Posterior cingulate gyrus (tissue), 11 donors: Measurements from ENCODE around the gene ZBED1.
"Not testable (repeated sequence)": the region's sequence is repeated elsewhere in the genome, so short reads cannot be mapped to it uniquely, and the experiment has no call there.

Source experiments
- DNase-seq, 10 donors: peaks; one replicate each; pipeline versions ENCODE4 v3.0.0 to v3.0.0-alpha.2; 2020 to 2021; ENCODE audit warnings: mixed read lengths in 3 of 10
- intact Hi-C: fragments of 100-400 bp; cut with DNase I; formaldehyde crosslinking; loops from one replicate; pipeline ENCODE4 v1.15.1; 2023

The ZBED1 gene

GRCh38 chrX:2500091-2500802, 529 bp downstream of the ZBED1 start:
- peak in 1 of 10 donors; percentile 48 for DNase-seq
- intact Hi-C loops: no loop called here

DNA sequence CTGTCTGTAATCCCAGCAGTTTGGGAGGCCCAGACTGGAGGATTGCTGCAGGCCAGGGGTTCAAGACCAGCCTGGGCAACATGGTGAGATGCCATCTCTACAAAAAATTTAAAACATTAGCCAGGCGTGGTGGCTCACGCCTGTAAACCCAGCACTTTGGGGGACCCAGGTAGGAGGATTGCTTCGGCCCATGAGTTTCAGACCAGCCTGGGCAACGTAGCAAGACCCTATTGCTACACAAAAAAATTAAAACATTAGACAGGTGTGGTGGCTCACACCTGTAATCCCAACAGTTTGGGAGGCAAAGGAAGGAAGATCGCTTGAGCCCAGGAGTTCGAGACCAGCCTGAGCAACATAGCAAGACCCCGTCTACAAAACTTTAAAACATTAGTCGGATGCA, 1.3 kb downstream of the ZBED1 start:
- intact Hi-C loops: loop anchor here (5.0 to 10.0 kb wide), 2 partner anchors 172 to 905 kb away; partner anchors contain the start of gene AKAP17A
- DNase-seq: peak in 1 of 10 donors; percentile 40

- intact Hi-C loops: loop anchor here (5.0 to 10.0 kb wide), 2 partner anchors 172 to 904 kb away; partner anchors contain the start of gene AKAP17A
- DNase-seq: peak in 1 of 10 donors; percentile 62
These were observed 1.9 kb downstream of the ZBED1 start for GRCh38 chrX:2498781-2499302.

DNA sequence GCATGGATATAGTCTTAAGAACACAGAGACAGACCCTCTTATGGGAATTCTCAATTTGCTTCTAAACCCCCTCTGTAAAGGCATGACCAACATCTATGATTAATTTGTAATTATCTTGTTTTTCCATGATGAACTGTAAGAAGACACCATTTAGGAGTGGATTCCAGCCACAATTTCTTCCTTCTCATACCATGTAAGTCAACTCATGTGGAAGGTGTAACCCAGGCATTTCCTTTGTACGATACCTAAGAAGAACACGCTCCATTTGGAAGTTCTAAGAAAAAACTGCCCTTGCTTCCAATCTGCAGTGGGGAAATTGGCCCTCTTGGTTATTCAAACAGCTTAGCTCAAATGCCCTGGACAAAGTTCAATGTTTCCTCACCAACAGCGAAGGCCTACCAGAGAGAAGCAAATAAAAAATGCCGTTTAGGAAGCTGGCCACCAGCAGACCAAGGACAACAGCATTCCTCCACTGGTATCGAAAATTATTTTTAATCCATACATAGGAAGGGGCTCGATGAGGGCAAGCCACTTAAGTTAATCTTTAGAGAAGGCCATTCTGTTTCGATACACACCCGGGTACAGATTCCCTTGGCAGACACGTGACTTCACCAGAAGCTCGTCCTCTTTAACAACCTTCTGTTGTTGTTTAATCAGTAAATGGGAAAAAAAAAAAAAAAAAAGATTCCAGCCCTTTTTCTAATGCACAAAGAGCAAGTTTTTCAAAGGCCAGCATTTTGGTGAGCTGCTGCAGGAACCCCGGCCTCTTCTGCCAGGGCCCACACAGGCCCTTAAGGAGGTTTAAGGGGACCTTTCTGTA, 2.6 kb downstream of the ZBED1 start:
- intact Hi-C loops: loop anchor here (5.0 to 10.0 kb wide), 2 partner anchors 171 to 903 kb away; partner anchors contain the start of gene AKAP17A
- peak in 1 of 10 donors; percentile 45 for DNase-seq

GRCh38 chrX:2495595-2495994, 5.2 kb downstream of the ZBED1 start:
- peak in 1 of 10 donors; percentile 45 for DNase-seq
- intact Hi-C loops: loop anchor here (5.0 to 10.0 kb wide), 2 partner anchors 168 to 901 kb away; partner anchors contain the start of gene AKAP17A

DNA sequence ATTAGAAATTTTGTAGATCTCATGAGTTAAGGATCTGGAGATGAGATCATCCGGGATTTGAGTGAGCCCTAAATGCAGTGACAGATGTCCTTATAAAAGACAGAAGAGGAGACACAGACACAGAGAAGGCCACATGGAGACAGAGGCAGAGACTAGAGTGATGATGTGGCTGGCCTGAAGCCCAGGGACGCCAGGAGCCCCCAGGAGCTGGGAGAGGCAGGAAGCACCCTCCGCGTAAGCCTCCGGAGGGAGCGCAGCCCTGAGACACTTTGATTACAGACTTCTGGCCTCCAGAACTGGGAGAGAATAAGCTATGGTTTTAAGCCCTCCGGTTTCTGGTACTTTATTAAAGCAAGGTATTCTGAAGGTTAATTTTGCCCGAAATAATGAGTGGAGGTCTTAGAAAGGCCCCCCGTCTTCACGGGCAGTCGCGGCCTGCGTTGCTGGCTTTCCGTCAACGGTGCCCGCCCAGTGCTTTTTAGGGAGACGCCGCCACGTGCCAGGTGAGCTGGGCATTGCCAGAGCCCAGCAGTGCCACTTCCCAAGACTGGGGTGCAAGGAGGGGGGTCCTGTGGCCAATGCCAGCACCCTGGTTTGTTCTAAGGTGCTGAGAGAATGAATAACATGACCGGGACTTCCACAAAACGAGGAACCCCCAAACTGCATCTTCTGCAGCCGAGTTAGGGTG, 8.1 kb downstream of the ZBED1 start:
- intact Hi-C loops: loop anchor here (10.0 kb wide), 1 partner anchor 898 kb away; the partner anchor contains the start of gene AKAP17A

GRCh38 chrX:2490634-2491033, 10.1 kb downstream of the ZBED1 start:
- intact Hi-C loops: loop anchor here (10.0 kb wide), 1 partner anchor 896 kb away; the partner anchor contains the start of gene AKAP17A
- DNase-seq: no peak

More for the DNA sequence above, 8.1 kb downstream of the ZBED1 start:
- DNase-seq: no peak

DNA sequence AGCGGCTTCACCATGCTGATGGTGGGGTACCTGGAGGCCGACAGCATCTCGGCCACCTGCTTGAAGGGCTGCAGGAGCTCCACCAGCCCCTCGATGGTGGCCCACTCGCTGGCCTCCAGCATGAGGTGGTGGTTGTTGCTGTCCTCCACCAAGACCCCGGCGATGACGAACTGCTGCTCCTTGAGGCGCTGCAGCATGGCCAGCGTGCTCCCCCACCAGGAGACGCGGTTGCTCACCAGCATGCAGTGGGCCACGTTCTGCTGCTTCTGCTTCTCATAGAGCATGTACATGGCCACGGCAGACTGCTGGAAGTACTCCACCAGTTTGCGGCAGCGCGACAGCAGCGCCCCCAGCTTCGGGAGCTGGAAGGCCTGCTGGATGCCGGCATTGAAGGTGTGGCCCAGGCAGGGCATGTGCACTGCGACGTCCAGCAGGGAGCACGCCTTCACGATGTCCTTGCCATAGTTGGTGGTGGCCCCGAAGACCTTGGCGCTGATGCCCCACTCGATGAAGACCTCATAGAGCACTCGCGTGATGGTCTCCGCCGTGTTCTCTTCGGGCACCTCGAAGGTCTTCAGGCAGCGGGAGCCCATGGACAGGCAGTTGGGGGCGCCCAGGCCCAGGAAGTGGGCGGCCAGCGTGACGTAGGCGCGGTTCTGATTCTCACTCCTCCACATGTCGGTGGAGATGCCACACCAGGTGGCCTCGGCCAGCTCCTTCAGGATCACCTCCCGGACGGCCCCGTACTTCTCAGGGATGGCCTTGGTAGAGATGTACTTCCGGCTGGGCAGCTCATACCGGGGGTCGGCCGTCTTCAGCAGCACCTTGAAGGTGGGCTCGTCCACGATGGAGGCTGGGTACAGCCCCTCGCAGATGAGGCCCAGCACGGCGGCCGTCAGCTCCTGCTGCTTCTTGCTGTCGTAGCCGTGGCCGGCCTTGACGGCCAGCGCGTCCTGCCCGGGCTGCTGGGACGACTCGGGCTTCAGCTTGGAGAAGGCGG, 11.0 kb downstream of the ZBED1 start:
- DNase-seq: no peak
- intact Hi-C loops: loop anchor here (10.0 kb wide), 1 partner anchor 895 kb away; the partner anchor contains the start of gene AKAP17A

- peak in 1 of 10 donors; percentile 84 for DNase-seq
- intact Hi-C loops: no loop called here
These were observed 12.0 kb downstream of the ZBED1 start for GRCh38 chrX:2488621-2489285.

DNA sequence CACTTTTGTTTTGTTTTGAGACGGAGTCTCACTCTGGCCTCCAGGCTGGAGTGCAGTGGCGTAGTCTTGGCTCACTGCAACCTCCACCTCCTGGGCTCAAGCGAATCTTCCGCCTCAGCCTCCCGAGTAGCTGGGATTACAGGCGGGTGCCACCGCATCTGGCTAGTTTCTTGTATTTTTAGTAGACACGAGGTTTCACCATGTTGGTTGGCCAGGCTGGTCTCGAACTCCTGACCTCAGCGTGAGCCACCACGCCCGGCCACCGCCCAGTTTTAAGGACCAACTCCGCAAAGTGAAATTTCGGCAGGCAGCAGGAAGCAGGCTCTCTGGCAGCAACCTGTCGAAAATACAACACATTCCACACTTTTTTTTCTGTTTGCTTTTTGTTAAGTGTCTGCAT, 13.4 kb downstream of the ZBED1 start:
- DNase-seq: peak in 1 of 10 donors; percentile 38
- intact Hi-C loops: no loop called here

GRCh38 chrX:2486476-2487133, 14.2 kb downstream of the ZBED1 start:
- DNase-seq: peak in 1 of 10 donors; percentile 25
- intact Hi-C loops: no loop called here

DNA sequence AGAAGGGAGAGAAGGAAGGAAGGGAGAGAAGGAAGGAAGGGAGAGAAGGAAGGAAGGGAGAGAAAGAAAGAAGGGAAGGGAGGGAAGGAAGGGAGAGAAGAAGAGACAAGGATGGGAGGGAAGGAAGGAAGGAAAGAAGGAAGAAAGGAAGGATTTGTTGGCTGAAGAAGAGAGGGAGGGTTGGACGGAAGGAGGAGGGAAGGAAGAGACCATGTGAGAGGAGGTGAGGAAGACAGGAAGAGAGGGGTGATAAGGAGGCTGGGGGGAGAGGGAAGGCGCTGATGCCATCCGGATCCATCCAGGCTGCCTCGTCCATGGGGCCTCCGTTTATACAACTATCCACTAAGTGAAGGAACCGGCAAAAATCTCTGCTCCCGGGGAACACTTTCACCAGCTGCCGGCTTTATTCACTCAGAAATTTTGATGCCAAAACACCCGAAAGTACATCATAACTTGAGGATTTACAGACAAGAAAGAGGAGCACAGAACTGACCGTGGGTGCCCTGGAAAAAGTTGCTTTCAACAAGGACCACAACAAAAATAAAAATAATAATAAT, 14.9 kb downstream of the ZBED1 start:
- intact Hi-C loops: no loop called here
- DNase-seq: peak in 2 of 10 donors; percentile 8 to 11

GRCh38 chrX:2484721-2485648, 15.8 kb downstream of the ZBED1 start:
- peak in 9 of 10 donors; percentile 29 to 92 (median 49) for DNase-seq
- intact Hi-C loops: no loop called here

DNA sequence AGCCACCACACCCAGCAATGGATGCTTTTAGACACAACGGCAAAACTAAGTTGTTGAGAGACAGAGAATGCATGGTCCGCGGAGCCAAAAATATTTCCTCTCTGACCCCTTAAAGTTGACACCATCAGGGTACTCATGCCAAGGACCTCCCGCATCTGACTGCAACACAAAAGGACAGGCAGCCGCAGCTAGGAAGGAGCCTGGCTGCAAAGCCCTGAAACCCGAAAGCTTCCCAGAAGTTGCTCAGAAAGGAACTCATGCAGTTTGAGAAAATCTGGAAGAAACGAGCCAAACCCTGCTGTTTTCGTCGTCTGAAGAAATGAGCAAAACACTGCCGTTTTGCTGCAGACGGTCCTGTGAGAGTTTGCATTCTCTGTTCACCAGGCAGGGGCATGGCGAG, 16.5 kb downstream of the ZBED1 start:
- DNase-seq: peak in 1 of 10 donors; percentile 53
- intact Hi-C loops: no loop called here

GRCh38 chrX:2483398-2484060, 17.2 kb downstream of the ZBED1 start:
- peak in 2 of 10 donors; percentile 21 to 64 for DNase-seq
- intact Hi-C loops: no loop called here

DNA sequence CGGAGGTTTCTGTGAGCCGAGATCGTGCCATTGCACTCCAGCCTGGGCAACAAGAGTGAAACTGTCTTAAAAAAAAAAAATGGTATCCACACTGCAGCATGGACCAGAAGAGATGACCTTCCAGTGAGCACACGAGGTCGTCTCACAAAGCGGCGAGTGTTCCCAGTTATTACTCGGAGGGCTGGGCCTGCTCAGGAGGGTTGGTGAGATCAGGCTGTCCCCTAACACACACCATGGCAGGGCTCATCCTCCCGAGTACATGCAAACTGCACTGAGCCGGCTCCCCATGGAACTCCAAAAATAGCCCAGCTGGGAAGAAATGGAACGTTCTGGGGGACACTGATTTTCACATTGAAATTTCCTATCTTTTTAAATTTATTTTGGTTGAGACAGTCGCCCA, 19.2 kb downstream of the ZBED1 start:
- intact Hi-C loops: not testable (repeated sequence)
- peak in 1 of 10 donors; percentile 39 for DNase-seq
